Thyroid gland (tissue), 4 donors: ENCODE measurements around the gene SLC10A7.

Source experiments
- CTCF ChIP-seq, 6 experiments: fragments of 200-600 bp in 3 of 6; fragments of 450-650 bp in 3 of 6; sonication (generic) in 3 of 6; IDR thresholded peaks; one replicate each; pipeline ENCODE4 v1.5.1; 2016 to 2019; ENCODE audit warnings: antibody characterized with exemption in 6 of 6, mild to moderate bottlenecking in 2 of 6, inconsistent platforms in 1 of 6, moderate library complexity in 1 of 6
- POLR2A ChIP-seq, 2 donors: fragments of 450-650 bp; IDR thresholded peaks; one replicate each; pipeline ENCODE4 v1.6.1; 2017; ENCODE audit warnings: antibody characterized with exemption in 2 of 2, mild to moderate bottlenecking in 2 of 2, moderate library complexity in 1 of 2

- TF ChIP-seq CTCF (IDR thresholded peaks at IDR 0.05) (no peak), POLR2A (IDR thresholded peaks at IDR 0.05) (no peak)
Observed at GRCh38 chr4:146269228-146269653, 252.5 kb downstream of the SLC10A7 start.
